Hematopoietic multipotent progenitor cell treated with erythropoietin and hydrocortisone succinate and interleukin-3 and kit ligand, for 15 days (in vitro differentiated cells): ENCODE results near the gene CUEDC2.

ENCODE experiments used
- DNase-seq: peaks from one replicate; pipeline ENCODE4 v3.0.0-alpha.2; 2015; ENCODE audit warnings: low spot score

CUEDC2 gene

GRCh38 chr10:102409604-102410428, 22.6 kb downstream of the CUEDC2 start:
- no peak for DNase-seq

DNA sequence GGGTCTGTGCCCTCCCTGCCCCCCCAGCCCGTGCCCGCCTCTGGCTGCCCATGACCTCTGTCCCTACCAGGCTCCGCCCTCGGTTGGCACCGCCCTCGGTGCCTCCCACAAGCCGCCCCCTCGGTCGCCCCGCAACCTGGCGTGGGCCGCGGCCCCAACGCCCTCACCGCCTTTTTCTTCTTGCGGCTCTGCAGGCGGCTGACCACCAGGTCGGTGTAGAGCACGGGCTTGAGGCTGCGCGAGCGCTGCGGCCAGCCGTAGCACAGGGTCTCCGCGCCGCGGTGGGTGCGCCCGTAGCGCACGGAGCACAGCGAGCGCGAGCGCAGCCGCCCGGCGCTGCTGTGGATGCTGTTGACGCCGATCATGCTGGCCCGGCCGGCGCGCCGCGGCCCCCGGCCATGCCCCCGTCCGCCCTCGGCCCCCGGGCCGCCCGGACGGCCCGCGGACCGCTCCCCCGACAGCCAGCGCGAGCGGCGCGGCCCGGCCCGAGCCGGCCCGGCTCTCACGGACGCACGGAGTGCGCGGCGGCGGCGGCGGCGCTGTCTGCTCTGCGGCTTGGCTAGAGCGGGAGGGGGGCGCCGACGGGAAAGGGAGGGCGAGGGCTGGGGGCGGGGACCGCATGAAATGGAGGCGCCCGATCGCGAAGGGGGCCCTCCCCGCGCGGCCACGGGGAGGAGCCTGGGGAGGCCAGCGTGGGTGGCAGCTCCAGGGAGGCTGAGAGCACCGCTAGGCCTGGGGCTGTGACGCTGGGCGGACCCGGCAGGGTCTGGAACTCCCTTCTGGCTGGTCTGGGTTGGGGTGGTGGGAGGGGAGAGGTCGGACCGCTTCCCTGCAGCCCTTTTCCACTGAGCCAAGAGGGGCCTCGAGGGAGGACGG, 23.4 kb downstream of the CUEDC2 start:
- DNase-seq: no peak

DNA sequence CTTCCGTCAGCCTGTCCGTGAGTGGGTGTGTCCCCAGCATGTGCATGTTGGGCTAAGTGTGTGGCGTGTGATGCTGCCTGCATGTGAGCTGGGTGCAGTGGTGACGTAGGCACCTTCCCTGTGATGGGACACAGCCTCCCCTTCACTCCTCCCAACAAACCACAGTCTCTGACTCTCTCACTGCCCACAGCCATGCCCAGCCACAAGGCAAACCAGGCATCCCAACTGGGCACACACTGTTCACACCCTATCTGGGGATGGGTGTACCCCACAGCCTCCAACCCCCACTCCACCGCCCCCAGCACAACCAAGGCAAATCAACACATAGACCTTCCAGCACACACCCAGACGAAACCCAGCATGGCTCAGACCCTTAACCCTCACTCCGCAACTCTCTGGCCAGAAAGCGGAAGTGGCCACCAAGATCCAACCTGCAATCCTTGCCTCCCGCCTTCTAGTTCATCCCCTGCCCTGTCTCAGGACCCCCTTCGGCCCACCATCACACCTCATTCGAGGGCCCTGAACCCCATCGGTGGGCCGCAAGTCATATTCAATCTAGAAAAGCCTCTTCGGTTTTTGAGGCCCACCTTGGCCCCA, 24.1 kb downstream of the CUEDC2 start:
- no peak for DNase-seq

DNA sequence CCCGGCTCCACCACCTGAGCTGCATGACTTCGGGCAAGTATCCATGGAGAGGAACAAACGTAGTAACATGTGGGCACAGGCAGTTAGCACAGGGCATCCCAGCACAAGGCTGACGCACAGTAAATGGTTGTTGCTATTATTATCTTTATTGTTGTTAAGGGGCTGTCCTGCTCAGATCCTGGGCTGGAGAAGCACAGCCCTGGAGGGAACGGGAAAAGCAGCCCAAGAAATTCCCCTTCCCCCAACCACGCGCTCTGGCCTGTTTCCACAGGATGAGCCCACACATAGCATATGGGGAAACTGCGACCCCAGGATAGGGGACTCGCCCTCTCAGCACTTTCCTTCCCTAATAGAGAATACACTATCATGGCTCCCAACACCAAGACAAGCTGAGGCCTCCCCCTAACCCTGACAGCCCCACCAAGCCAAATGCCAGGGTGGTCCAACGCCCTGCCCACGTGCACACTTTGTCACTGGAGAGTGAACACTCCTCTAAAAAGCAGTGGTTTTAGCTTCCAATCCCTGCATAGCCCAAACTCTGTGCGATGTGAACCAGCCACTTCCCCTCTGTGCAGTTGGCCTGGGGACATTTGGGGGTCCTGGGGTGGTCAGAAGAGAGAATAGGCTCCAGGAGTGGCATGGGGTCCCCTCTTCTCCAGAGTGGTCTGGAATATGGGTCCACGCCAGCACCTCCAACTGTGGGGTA, 24.8 kb downstream of the CUEDC2 start:
- DNase-seq: no peak

DNA sequence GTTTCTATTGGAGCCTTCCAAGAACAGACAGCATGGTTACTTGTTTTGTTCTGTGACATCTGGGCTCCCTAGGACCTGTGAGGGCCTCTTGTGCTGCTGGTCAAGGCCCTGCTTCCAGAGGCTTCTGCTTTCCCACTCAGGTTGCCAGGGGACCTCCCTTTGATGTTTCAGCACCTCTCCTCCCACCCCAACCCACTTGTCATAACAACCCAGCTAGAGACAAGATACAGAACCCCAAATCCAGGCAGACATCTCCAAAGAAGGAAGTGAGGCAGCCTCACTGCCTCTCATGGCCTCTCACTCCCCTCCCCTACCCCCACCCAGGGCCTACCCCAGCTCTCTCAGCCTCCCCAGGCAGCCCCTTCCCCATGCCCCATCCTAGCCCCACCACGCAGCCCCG, 25.6 kb downstream of the CUEDC2 start:
- DNase-seq: no peak

GRCh38 chr10:102405632-102406031, 26.7 kb downstream of the CUEDC2 start:
- DNase-seq: no peak

DNA sequence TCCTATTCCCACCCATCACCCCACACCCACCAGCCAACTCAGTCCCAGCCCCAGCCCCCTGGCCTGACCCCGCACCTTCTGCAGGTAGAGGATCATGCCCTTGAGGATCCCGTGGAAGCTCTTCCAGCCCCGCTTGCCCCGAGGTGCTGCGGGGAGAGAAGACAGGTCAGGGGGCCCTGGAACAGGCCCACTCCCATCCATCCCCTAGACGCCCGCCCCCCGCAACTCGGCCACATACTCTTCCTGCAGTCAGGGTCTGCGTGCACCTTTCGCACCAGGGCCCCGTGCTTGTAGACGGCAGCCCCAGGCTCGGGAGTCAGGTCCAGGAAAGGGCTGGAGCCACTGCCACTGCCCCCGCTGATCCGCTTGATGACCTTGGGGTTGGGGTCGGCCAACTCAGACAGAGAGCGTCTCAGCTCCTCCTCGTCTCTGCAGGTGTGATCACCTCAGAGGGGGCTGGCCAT, 27.2 kb downstream of the CUEDC2 start:
- DNase-seq: no peak

DNA sequence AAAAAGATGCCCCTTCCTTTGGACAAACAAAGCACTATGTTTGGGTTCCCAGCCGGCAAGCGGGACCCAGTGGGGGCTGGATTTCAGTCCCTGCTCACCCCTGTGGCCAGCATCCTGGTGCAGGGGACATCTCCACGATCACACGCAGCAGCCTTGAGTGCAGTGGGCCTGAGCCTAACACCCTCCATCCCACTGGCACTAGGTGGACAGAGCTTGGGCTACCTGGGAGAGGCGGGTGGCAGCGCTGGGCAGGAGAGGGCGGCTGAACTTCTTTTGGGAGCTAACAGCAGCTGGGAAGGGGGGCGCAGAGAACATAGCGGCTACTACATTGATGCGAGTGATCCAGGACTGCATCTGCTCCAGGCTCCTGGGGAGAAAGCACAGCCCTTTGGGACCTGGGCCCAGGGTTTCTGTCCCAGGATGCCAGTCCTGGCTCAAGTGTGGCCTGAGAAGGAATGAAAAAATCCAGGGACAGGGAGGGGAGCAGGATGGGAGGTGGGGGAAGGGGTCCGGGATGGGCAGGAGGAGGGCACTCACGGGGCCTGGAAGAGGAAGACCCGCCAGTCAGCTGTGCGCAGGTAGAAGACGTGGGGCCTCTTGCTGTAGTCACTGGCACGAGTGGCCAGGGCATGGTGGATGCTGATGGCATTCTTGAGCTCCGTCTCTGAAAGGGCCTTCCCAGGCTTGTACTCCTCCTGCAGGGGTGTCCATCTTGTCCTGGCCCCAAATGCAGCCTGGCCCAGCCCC, 27.8 kb downstream of the CUEDC2 start:
- DNase-seq: no peak

GRCh38 chr10:102403115-102403514, 29.3 kb downstream of the CUEDC2 start:
- DNase-seq: no peak

DNA sequence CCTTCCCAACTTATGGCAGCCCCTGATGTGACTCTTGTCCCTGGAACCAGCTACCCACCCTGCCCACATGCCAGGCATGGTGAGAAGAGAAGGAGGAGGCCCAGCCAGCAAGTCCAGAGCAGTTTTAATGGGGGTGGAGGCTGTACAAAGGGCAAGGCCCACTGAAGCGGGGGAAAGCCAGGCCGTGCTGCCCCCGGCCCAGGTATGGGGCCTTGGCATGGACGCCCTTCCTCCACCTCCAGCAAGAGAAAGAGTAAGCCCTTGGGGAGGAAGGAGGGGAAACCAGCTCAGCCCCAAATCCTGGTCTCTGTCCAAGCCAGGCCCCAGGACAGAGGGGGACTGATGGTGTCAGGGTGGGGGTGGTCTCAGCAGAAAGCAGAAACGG, 29.9 kb downstream of the CUEDC2 start:
- DNase-seq: no peak

DNA sequence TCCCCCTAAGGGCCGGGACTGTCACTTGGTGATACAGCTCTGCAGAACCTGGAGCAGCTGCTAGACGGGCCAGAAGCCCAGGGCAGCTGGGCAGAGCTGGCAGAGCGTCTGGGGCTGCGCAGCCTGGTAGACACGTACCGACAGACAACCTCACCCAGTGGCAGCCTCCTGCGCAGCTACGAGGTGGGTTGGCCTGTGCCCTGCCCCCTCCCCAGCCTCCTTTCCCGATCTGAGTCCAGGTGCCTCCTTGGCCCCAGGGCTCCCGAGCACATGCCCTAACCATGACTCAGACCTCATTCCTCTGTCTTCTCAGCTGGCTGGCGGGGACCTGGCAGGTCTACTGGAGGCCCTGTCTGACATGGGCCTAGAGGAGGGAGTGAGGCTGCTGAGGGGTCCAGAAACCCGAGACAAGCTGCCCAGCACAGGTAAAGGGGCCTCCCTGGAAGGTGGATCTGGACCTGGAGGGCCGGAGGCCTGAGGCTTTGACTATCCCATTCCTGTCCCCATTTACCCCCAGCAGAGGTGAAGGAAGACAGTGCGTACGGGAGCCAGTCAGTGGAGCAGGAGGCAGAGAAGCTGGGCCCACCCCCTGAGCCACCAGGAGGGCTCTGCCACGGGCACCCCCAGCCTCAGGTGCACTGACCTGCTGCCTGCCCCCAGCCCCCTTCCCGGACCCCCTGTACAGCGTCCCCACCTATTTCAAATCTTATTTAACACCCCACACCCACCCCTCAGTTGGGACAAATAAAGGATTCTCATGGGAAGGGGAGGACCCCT, 30.5 kb downstream of the CUEDC2 start:
- no peak for DNase-seq

DNA sequence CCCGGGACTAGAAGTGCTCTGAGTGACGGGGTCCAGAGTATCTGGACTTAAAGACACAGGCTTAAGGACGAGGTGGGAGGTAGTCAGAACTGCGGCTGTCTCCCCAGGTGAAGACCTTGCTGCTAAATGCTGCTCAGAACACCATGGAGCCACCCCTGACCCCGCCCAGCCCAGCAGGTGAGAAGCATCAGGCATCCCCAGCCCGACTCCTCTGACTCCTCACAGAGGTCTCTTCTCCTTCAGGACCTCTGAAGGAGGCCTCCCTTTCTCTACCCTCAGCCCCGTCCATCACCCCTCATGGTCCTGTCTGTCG, 31.1 kb downstream of the CUEDC2 start:
- DNase-seq: no peak

DNA sequence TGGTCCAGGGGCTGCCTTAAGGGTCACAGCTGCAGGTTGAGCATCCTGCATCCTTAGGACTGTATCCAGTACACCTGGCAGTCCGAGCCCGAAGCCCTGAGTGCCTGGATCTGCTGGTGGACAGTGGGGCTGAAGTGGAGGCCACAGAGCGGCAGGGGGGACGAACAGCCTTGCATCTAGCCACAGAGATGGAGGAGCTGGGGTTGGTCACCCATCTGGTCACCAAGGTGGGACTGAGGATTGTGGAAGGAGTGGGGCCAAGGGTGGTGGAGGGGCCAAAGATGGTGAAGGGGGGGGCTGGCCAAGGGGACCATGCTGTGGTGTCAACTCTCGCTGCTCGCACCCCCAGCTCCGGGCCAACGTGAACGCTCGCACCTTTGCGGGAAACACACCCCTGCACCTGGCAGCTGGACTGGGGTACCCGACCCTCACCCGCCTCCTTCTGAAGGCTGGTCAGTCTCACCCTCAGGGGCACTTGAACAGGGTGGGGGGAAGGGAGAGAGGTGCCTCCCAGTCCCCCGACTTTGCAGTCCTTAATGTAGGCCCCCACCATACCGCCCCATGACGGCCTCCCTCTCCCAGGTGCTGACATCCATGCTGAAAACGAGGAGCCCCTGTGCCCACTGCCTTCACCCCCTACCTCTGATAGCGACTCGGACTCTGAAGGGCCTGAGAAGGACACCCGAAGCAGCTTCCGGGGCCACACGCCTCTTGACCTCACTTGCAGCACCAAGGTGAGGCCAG, 31.6 kb downstream of the CUEDC2 start:
- no peak for DNase-seq

DNA sequence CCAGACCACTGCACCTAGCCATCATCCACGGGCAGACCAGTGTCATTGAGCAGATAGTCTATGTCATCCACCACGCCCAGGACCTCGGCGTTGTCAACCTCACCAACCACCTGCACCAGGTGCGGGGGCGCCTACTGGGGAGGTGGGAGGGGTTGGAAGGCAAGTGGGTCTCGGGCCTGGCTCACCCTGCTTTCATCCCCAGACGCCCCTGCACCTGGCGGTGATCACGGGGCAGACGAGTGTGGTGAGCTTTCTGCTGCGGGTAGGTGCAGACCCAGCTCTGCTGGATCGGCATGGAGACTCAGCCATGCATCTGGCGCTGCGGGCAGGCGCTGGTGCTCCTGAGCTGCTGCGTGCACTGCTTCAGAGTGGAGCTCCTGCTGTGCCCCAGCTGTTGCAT, 32.3 kb downstream of the CUEDC2 start:
- no peak for DNase-seq

- peak; percentile 85 for DNase-seq
Measured at GRCh38 chr10:102399217-102400021, 33.0 kb downstream of the CUEDC2 start.

- DNase-seq: no peak
Measured at GRCh38 chr10:102398172-102399020, 34.0 kb downstream of the CUEDC2 start.

DNA sequence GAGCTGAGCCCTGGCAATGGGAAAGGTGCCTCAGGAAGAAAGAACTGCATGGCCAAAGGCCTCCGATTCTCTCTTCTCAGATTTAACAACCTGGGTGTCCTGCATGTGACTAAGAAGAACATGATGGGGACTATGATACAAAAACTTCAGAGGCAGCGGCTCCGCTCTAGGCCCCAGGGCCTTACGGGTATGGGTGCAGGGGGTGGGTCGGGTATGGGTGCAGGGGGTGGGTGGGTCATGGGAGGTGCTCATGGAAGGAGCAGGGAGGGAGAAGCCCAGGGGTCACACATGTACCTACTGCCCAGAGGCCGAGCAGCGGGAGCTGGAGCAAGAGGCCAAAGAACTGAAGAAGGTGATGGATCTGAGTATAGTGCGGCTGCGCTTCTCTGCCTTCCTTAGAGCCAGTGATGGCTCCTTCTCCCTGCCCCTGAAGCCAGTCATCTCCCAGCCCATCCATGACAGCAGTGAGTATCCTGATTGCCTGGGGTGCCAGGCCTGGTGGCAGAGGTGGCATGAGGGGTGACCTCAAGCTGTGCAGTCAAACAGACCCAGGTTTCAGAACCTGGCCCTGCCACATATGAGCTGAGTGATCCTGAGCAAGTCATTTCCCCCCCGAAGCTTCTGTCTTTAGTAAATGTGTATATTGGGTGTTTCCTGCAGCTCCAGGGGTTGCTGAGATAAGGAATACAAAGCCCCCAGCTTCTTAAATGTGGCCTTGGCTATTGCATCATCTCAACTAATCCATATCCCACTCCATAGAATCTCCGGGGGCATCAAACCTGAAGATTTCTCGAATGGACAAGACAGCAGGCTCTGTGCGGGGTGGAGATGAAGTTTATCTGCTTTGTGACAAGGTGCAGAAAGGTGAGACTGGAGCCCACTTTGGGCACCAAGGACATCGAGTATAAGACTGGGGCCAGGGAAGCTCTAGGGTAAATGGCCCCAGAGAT, 34.9 kb downstream of the CUEDC2 start:
- DNase-seq: no peak
